HS-5 (cell line): Measurements from ENCODE around the gene UQCR10.
"Not testable (repeated sequence)": the region's sequence is repeated elsewhere in the genome, so short reads cannot be mapped to it uniquely, and the experiment has no call there.

ENCODE experiments used
- DNase-seq: peaks from one replicate; pipeline ENCODE4 v3.0.0-alpha.2; 2012; ENCODE audit warnings: low read depth

UQCR10 gene

DNA sequence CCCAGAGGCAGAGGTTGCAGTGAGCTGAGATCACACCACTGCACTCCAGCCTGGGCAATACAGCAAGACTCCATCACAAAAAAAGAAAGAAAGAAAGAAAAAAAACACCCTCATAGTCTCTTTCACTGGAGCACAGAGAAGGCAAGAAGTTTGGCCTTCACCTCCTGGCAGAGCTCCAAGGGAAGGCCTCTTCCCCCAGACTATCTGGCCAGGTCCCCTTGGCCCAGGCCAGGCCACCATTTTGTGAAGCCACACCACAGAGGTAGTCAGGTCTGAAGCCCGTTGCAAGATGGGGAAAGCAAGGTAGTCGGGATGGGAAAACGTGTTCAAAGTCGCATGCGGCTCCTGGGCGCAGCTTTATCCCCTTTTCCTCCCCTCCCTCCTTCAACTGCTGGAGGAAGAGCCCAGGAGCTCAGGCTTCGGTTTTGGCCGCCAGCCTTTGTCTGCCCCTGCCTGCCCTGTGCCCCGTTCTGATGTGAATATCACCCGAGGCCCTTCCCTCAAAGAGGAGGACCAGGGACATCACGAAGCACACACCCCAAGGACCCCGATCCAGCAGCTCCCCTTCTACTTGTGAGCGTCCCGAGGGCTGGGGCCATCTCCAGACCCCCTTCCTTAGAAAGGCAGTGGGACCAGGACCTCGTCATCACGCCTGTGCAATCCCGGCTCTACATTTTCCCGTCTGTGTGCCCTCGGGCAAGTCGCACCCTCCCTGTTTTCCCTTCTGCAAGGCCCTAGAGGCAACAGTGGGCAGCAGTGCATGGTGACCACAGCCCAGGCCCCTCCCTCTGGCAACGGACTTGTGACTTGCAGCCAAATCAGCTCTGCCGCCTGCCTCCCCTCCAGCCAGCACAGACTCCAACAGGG, 29.7 kb upstream of the UQCR10 start:
- no peak for DNase-seq

DNA sequence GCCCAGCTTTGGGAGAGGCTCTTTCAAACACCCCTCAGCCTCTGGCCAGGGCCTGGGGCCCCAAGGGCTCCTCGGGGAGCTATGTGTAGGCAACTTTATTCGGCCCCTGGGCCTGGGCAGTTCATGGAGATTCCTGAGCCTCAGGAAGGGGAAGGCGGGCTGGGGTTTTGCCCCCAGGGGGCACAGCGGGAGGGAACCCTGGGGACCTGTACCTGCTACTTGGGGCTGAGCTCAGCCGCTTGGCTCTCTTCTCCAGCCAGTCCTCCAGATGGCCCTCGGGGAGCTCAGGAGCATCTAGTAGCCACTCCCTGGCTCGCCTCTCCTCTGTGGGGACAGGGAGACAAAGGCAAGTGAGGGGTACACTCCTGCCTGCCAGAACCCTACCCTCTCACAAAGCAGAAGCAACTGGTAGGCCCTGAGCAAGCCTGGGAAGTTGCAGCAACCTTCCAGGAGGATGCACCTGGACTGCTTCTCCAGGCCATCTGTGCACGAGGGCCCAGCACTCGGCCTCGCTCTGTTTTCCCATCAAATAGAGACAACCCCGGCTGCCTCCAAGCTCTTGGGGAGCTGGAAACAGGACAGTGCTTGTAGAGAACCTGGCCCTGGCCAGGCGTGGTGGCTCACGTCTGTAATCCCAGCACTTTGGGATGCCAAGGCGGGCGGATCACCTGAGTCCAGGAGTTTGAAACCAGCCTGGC, 28.9 kb upstream of the UQCR10 start:
- no peak for DNase-seq

DNA sequence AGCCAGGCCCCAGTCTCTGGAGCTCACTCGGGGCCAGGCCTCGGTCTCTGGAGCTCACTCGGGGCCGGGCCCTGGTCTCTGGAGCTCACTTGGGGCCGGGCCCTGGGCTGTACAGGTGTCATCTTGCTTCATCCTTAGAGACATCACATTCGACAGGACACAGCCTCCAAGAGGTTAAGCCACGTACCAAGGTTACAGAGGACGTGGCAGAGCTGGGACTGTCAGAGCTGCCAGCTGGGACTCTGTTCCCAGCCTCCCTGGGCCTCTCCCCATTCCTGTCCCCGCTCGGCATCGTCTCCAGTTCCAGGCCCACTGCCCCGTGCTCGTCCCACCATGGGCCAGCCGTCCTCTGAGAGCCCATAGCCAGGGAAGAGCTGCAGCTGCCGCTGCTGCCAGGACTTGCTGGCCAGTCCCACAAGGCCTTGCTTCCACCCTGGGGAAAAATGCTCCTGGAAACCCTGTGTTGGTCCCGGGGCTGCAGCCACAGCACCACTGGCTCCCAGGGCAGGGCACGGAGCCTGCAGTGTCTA, 27.8 kb upstream of the UQCR10 start:
- no peak for DNase-seq

DNA sequence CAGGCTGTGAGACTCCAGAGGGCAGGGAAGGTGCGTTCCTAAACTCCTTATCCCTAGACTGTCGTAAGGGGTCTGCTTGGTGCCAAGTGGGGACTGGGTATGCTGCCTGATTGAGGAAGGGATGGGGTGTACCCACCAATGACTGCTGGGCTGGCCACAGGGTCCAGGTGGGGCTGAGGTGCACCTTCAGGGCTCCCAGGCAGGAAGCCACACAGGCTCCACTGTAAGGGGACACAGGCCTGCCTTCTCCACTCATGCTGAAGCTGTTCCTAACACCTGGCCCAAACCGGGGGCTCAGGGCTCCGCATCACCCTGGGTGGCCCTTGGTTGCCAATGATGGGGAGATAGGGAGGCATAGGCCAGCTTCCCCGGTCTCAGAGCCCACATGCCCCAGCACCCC, 27.0 kb upstream of the UQCR10 start:
- no peak for DNase-seq

DNA sequence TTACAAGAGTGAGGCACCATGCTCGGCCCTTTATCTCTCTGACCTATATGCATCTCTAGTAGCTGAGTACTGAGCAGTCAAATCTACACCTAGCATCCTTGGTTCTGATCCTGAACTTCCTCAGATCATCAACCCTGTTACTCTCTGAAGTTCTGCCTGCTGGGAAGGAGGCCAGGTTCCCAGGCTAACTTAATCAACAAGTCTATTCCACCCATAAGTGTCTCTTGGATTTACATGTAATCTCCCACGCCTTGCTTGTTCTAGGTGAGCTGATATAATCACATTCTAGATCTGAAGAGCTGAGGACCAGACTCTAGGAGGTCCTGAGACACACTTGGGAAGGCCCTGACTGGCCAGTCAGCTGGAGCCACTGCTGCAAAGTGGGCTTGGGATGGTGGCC, 25.2 kb upstream of the UQCR10 start:
- no peak for DNase-seq

DNA sequence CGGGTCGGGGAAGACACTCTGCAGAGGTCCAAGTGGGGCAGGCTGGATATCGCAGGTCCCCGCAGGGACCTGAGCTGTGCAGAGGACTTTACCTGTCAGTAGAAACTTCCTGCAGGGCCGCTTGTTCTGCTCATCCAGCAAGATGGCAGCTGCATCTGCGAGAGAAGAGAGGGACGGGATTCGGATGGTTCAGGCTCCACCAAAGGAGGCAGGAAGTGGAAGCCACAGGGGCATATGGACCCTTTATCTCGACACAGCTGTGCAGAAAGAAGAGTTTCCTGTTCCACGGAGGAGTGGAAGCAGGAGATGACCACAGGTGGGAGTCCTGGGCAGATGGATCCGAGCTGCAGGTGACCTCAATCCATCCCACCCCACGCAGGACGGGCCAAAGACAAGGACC, 24.8 kb upstream of the UQCR10 start:
- DNase-seq: no peak

DNA sequence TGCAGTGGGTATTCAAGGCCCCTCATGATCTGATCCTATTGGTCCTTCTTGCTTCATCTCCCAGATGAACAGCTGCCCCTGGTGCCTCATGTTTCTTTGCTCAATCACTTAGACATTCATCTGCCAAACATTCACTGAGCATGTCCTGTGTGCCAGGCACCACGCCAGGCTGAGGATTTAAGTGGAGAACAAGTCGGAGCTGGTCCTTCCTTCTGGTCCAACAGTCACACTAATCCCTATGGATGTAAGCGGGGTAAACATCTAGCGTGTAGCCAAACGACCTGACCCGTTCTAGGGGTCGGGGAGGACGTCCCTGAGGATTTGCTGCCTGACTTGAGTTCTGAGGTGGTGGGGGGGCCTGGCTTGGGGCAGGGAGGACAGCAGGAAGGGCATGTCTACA, 22.3 kb upstream of the UQCR10 start:
- peak; percentile 58 for DNase-seq

DNA sequence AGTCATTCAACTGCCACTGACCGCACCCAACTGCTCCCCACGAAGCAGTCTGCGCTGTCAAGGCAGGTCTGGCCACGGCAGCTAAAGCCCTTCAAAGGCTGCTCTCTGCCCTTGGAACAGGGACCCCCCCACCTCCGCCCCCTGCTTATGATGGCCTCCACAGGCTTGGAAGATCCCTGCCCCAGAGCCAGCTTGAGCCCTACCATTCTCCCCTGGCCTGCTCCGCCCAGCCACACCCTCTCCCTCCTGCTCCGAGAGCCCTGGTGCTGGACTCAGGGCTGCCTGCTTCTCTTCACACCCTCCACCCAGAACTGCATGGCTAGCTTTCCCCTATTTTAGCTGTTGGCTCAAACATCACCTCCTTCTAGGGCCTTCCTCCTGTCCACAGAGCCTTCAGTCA, 19.3 kb upstream of the UQCR10 start:
- no peak for DNase-seq

DNA sequence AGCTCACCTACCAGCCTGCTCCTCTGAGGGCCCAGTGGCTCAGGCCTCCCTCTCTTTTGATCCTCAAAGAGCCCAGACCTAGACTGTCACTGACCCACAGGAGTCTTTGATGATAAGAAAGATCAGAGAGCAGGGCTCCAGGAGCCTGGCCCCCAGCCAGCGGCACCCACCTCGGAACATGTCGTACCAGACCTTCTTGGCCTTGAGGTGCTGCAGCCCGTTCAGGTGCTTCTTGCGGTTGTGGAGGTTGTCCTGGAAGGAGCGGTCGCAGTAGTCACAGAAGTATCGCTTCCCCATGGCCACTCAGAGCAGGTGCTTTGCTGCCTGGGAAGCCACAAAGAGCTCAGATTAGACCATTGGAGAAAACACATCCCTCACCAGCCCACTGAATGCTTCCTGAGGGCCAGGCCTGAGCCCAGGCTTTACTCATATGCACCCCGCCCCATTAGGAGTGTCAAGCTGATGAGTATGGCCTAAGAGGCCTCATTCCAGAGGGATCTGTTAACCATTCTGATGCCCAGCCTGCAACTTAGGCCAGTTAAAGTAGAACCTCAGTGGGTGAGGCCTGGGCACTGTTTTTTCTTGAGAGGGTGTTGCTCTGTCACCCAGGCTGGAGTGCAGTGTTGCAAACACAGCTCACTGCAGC, 18.8 kb upstream of the UQCR10 start:
- DNase-seq: no peak

DNA sequence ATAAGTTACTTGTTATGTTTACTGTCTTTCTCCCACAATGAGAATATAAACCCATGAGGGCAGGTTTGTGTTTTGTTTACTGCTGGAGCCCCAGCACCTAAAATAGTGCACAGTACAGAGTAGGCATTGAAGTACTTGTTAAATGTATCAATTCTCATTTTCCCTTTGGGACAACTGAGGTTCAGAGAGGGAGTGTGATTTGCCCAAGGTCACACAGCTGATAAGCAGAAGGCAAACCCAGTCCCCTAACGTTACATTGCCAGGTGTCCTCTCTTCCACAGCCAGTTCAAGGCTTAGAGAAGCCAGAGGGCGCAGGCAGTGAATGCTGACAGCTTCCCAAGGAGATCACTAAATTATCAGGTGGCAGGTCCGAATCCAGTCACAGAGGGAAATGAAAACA, 17.1 kb upstream of the UQCR10 start:
- DNase-seq: no peak

DNA sequence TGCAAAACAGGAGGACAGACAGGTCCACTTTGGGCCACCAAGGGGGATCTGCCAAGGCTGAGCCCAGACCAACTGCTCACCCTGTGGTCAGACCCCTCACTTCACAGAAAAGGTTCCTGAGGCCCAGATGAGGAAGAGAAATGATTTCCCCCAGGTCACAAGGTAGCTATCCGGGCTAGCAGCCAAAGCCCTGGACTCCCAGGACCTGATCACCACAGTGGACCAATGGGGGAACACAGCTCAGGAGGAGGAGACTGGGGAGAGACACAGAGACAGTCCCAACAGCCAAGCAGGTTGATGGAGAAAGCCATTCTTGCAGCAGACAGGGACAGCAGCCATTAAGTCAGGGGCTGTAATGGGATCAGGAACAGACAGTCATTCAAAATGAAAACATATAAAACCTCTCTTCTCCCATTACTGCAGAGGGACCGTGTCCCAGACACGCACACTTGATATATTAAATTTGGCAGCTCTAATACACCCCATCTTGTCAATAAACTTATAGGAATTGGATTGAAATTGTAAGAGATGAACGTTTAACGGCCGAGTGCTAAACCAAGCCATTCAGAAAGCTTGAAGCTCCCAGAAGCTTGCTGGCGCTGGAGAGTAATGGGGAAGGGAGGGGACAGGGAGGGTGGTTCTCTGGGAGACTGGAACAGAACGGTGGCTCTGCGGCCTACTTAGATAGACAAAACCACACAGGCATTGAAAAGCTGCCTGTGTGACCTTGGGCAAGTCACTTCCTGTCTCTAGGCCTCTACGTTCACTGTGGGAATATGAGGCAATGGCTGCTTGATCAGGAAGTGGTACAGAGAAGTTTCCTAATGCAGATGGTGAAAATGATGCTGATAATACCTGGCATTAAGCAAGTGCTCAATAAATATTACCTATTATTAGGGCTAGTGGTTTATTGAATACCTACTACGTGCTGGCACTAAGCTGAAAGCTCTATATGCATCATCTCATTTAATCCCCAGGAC, 16.3 kb upstream of the UQCR10 start:
- DNase-seq: no peak

DNA sequence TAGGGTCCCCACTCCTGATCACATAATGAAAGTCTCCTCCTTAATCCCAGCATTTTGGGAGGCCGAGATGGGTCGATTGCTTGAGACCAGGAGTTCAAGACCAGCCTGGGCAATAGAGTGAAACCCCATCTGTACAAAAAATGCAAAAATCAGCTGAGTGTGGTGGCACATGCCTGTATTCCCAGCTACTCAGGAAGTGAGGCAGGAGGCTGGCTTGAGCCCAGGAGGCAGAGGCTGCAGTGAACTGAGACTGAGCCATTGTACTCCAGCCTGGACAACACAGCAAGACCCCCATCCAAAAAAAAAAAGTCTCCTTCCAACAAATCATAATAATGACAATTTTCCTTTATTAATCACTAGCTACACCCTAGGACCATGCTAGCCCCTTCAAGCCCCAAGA, 15.5 kb upstream of the UQCR10 start:
- no peak for DNase-seq

DNA sequence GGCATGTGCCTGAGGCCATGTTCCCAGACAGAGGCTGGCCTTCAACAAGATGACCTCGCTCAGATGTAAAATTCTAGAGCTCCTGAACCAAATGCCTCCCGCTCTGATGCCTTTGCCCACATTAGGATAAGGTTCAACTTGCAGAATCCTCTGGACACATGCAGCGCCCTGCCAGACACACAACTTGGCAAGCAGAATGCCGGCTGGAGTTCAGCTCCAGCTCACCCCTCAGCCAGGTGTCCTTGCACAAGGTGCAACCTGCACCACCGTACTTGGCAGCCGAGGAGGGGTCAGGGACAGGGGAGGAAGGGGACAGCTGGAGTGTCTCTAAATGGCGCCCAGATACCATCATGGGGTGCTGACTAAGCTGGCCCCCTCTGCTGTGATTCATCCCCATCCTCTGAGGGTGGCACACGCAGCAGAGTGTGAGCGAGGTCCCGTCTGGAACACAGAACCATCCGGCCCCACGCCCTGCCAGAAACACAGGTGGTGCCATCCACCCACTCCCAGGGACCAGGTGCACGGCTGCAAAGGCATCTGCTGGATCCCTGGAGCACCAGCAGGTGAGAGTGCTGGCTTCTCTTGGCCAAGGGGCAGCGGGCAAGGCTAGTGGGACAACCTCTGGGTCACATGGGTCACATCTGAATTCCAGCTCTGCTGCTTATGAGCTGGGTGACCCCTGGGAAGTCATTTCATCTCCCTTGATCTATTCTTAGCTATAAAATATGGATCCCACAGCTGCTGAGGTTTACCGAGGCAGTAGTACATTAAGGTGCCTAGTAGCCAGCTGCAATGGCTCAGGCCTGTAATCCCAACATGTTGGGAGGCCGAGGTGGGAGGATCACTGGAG, 13.1 kb upstream of the UQCR10 start:
- DNase-seq: no peak

DNA sequence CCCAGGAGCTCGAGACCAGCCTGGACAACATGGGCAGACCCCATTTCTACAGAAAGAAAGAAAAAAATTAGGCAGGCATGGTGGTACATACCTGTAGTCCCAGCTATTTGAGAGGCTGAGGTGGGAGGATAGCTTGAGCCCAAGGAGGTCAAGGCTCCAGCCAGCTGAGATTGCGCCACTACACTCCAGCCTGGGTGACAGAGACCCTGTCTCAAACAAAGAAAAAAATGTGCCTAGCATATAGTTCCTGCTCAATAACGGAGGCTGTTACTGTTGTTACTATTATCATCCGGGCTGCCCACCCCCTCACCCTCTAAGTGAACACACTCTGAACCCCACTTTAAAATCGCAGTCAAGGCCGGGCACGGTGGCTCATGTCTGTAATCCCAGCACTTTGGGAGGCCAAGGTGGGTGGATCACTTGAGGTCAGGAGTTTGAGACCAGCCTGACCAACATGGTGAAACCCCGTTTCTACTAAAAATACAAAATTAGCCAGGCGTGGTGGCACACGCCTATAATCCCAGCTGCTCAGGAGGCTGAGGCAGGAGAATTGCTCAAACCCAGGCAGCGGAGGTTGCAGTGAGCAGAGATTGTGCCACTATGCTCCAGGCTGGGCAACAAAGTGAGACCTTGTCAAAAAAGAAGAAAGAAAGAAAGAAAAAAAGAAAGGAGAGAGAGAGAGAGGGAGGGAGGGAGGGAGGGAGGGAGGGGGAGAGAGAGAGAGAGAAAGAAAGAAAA, 12.3 kb upstream of the UQCR10 start:
- not testable (repeated sequence) for DNase-seq

DNA sequence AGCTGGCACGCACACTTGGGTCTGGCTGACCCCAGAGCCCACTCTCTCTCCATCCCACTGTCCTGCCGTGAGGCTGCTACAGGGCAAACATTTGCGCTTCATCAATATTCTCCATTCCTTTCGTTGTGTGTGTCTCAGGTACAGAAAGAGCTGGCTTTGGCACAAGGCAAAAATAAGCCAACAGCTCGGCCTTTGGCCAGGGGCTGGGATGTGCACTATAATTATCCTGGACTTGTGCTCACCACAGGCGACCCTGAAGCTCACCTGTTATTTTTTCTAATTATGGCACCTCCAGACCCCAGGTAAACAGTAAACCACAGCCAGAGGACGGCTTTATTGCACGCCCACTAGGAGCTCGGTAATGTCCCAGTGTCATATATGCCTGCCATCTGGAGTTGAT, 11.3 kb upstream of the UQCR10 start:
- DNase-seq: no peak

DNA sequence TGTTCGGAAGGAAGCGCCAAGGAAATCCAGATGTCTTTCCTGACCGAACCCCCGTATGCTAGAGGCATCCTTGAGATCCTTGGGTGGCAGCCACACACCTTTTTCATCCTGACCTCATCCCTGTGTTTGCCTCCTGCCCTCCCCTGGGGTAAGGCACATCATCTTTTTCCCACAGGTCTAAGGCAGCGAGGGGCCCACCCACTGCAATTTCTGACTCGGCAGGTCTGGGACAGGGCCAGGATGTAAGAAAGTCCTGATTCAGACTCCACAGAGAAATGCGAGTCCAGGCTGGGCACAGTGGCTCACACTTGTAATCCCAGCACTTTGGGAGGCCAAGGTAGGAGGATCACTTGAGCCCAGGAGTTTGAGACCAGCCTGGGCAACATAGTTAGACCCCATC, 10.8 kb upstream of the UQCR10 start:
- no peak for DNase-seq

DNA sequence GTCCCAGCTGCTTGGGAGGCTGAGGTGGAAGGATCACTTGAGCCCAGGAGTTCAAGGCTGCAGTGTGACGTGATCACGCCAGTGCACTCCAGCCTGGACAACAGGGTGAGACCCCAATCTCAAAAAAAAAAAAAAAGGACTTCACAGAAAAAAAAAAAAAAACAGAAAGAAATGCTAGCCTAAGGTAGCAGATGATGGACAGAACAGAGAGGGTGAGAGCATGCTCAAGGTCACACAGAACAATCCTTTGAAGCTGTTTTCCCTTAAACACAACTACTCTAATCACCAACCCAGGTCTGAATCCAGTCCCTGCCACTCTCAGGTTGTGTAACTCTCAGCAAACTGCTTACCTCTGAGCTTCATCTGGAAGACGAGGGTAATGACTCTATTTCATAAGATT, 10.1 kb upstream of the UQCR10 start:
- DNase-seq: no peak

DNA sequence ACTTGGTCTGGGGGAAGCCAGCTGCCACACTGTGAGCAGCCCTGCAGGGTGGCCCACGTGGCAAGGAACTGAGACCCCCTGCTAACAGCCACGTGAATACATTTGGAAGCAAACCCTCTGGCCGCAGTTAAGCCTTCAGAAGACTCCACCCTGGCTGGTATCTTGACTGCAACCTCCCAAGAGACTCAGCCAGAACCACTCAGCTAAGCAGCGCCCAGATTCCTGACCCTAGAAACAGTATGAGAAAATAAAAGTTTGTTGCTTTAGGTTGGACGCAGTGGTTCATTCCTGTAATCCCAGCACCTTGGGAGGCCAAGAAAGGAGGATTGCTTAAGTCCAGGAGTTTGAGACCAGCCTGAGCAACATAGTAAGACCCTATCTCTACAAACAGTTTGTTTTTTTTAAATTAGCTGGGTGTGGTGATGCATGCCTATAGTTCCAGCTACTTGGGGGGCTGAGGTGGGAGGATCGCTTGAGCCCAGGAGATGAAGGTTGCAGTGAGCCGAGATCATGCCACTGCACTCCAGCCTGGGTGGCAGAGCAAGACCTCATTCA, 9.0 kb upstream of the UQCR10 start:
- DNase-seq: no peak

DNA sequence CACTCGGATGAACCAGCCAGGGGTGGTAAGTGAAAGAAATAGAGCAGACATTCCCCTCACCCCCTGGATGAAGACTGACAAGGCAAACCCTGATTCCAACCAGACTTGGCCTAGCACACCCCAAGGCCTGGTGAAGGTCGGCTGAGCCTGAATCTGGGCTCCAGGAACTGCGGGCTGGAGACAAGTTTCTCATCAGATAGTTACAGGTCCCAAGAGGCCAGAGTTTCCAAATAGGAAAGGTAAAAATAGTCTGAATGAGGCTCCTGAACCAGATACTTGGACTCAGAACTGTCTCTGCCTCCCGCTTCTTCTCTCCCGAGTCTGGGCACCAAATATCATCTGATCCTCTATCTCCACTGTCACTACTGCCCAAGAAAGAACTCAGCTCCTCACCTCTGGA, 8.2 kb upstream of the UQCR10 start:
- DNase-seq: no peak

DNA sequence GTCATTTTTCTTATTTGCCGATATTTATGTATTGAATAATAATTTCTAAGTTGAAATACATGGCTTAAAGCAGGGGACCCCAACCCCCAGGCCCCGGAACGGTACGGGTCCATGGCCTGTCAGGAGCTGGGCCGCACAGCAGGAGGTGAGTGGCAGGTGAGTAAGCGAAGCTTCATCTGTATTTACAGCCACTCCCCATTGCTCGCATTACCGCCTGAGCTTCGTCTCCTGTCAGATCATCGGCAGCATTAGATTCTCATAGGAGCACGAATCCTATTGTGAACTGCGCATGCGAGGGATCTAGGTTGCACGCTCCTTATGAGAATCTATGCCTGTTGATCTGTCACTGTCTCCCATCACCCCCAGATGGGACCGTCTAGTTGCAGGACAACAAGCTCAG, 4.9 kb upstream of the UQCR10 start:
- DNase-seq: no peak
